Measurements from ENCODE around the gene TM7SF2.

The TM7SF2 gene

GRCh38 chr11:65087216-65087615 is 24.5 kb upstream of the TM7SF2 start:
- Histone ChIP-seq H3K9me3 (ENCODE audit: low read length) (no peaks in the 10 kb centered on the region), H3K9me2 (ENCODE audit: low read depth, low read length) (no peaks in the 10 kb centered on the region), H3K4me1 (ENCODE audit: insufficient read depth, low read length, severe bottlenecking) (peaks cover 46% of the 10 kb centered on the region), H3F3A (ENCODE audit: insufficient read depth, low read length) (no peaks in the 10 kb centered on the region), H3K4me3 (ENCODE audit: low read depth, low read length, poor library complexity, severe bottlenecking) (no peak overlapping the region), H3K9ac (ENCODE audit: low read length) (no peak overlapping the region), H3K27ac (ENCODE audit: low read depth, low read length, poor library complexity, severe bottlenecking) (no peak overlapping the region), H3K4me2 (ENCODE audit: low read length) (no peak overlapping the region), H3K79me2 (ENCODE audit: insufficient read depth, low read length) (peaks cover 13% of the 10 kb centered on the region), H4K20me1 (ENCODE audit: insufficient read depth, low read length) (no peaks in the 10 kb centered on the region), H3K36me3 (ENCODE audit: insufficient read depth, low read length) (peaks cover 41% of the 10 kb centered on the region; the same call in 1 of the 2 replicates), H3K27me3 (ENCODE audit: insufficient read depth, low read length) (no peaks in the 10 kb centered on the region), H2AFZ (ENCODE audit: low read length) (no peak overlapping the region)
- TF ChIP-seq EZH2 (IDR thresholded peaks at IDR 0.05; ENCODE audit: borderline replicate concordance, low read length), result no peak

- peaks cover 9% of the 10 kb centered on the region for H3K79me2 ChIP-seq (ENCODE audit: insufficient read depth, low read length)
- no peaks in the 10 kb centered on the region for H4K20me1 ChIP-seq (ENCODE audit: insufficient read depth, low read length)
- H3K9ac ChIP-seq (ENCODE audit: low read length), result no peak overlapping the region
- TF ChIP-seq EZH2 (IDR thresholded peaks at IDR 0.05; ENCODE audit: borderline replicate concordance, low read length) (no peak), CTCF (IDR thresholded peaks at IDR 0.05; ENCODE audit: low read length) (no peak)
- H3K9me3 ChIP-seq (ENCODE audit: low read length), result no peaks in the 10 kb centered on the region
- no peaks in the 10 kb centered on the region for H3F3A ChIP-seq (ENCODE audit: insufficient read depth, low read length)
- H3K27me3 ChIP-seq (ENCODE audit: insufficient read depth, low read length), result no peaks in the 10 kb centered on the region
- peaks cover 35% of the 10 kb centered on the region; the same call in 1 of the 2 replicates for H3K36me3 ChIP-seq (ENCODE audit: insufficient read depth, low read length)
- H3K4me3 ChIP-seq (ENCODE audit: low read depth, low read length, poor library complexity, severe bottlenecking), result no peak overlapping the region
- H2AFZ ChIP-seq (ENCODE audit: low read length), result no peak overlapping the region
- H3K9me2 ChIP-seq (ENCODE audit: low read depth, low read length), result no peaks in the 10 kb centered on the region
- peaks cover 46% of the 10 kb centered on the region for H3K4me1 ChIP-seq (ENCODE audit: insufficient read depth, low read length, severe bottlenecking)
- no peak overlapping the region for H3K27ac ChIP-seq (ENCODE audit: low read depth, low read length, poor library complexity, severe bottlenecking)
- H3K4me2 ChIP-seq (ENCODE audit: low read length), result no peak overlapping the region
Measured at GRCh38 chr11:65087827-65088226, 23.8 kb upstream of the TM7SF2 start.

- Histone ChIP-seq H3K4me1 (ENCODE audit: insufficient read depth, low read length, severe bottlenecking) (peaks cover 40% of the 10 kb centered on the region), H3K27ac (ENCODE audit: low read depth, low read length, poor library complexity, severe bottlenecking) (peak overlapping the region; percentile 87), H3K9me3 (ENCODE audit: low read length) (no peaks in the 10 kb centered on the region), H3K79me2 (ENCODE audit: insufficient read depth, low read length) (no peaks in the 10 kb centered on the region), H2AFZ (ENCODE audit: low read length) (no peak overlapping the region), H3K36me3 (ENCODE audit: insufficient read depth, low read length) (peaks cover 32% of the 10 kb centered on the region; the same call in 1 of the 2 replicates), H3K27me3 (ENCODE audit: insufficient read depth, low read length) (no peaks in the 10 kb centered on the region), H4K20me1 (ENCODE audit: insufficient read depth, low read length) (no peaks in the 10 kb centered on the region), H3F3A (ENCODE audit: insufficient read depth, low read length) (no peaks in the 10 kb centered on the region), H3K9me2 (ENCODE audit: low read depth, low read length) (no peaks in the 10 kb centered on the region), H3K4me2 (ENCODE audit: low read length) (no peak overlapping the region), H3K9ac (ENCODE audit: low read length) (no peak overlapping the region), H3K4me3 (ENCODE audit: low read depth, low read length, poor library complexity, severe bottlenecking) (no peak overlapping the region)
- TF ChIP-seq CTCF (IDR thresholded peaks at IDR 0.05; ENCODE audit: low read length) (no peak), EZH2 (IDR thresholded peaks at IDR 0.05; ENCODE audit: borderline replicate concordance, low read length) (no peak)
Measured at GRCh38 chr11:65089621-65090020, 22.1 kb upstream of the TM7SF2 start.

- Histone ChIP-seq H3K4me2 (ENCODE audit: low read length) (peak overlapping the region; percentile 0; the same call in 1 of the 2 replicates), H3K27ac (ENCODE audit: low read depth, low read length, poor library complexity, severe bottlenecking) (peak overlapping the region; percentile 87), H3K36me3 (ENCODE audit: insufficient read depth, low read length) (peaks cover 26% of the 10 kb centered on the region; the same call in 1 of the 2 replicates), H3K9ac (ENCODE audit: low read length) (peak overlapping the region; percentile 45; the same call in 1 of the 2 replicates), H3K9me2 (ENCODE audit: low read depth, low read length) (no peaks in the 10 kb centered on the region), H3F3A (ENCODE audit: insufficient read depth, low read length) (no peaks in the 10 kb centered on the region), H3K79me2 (ENCODE audit: insufficient read depth, low read length) (no peaks in the 10 kb centered on the region), H4K20me1 (ENCODE audit: insufficient read depth, low read length) (no peaks in the 10 kb centered on the region), H2AFZ (ENCODE audit: low read length) (no peak overlapping the region), H3K27me3 (ENCODE audit: insufficient read depth, low read length) (no peaks in the 10 kb centered on the region), H3K9me3 (ENCODE audit: low read length) (no peaks in the 10 kb centered on the region), H3K4me3 (ENCODE audit: low read depth, low read length, poor library complexity, severe bottlenecking) (no peak overlapping the region), H3K4me1 (ENCODE audit: insufficient read depth, low read length, severe bottlenecking) (peaks cover 31% of the 10 kb centered on the region)
- TF ChIP-seq EZH2 (IDR thresholded peaks at IDR 0.05; ENCODE audit: borderline replicate concordance, low read length), result no peak
- no peak for TF ChIP-seq CTCF (IDR thresholded peaks at IDR 0.05; ENCODE audit: low read length)
Measured at GRCh38 chr11:65090628-65091027, 21.0 kb upstream of the TM7SF2 start.

All from OCI-LY1 (cell line).